ENCODE measurements around the gene NRAP. TPM values are rescaled to one million over a fixed set of nuclear protein-coding genes. Genes with fewer than 3 reads are reported as not detected.

NRAP gene
- polyA plus RNA-seq, 3 donors: not detected

DNA sequence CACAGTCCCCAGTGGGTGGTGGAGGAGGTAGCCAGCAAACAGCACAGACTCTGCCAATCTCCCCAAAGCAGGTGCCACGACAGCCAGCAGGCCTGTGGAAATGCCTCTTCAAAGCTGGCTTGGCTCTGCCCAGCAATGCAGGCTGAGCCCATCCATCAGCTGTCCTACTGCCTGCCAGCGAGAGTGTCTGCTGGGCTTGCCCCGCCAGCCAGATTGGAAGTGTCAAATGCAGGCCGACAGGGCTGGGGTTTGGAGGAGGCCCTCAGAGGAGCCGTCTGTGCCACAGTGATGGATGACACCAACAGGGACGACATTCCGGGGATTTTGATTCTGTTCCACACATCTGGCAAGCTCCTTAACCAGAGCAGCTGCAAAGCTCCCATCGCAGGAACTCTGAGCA, 94.3 kb downstream of the NRAP start:
- H3K9me3 ChIP-seq (replicated peaks in 1 of 2; ENCODE audit: control insufficient read depth in 1 of 2, insufficient read depth in 1 of 2, low read length in 2 of 2): no peaks in the 10 kb centered on the region
- intact Hi-C loops (cut with micrococcal nuclease): no loop called here
- WGBS (ENCODE audit: insufficient coverage): 91% methylated on average over 8 of the region's 8 CpGs
- DNase-seq: no peak
- H3K9ac ChIP-seq (ENCODE audit: insufficient read depth, low read length, poor library complexity, severe bottlenecking): no peak overlapping the region
- no peaks in the 10 kb centered on the region for H3K79me2 ChIP-seq (ENCODE audit: insufficient read depth, low read length)
- Mint-ChIP-seq H3K36me3 (no peaks in the 10 kb centered on the region), H3K4me3 (no peak overlapping the region), H3K4me1 (peaks cover 2% of the 10 kb centered on the region), H3K27ac (peak overlapping the region in 1 of 7 donors; percentile 0), H3K27me3 (ENCODE audit: low read depth in 3 of 3) (peaks cover 0 to 4% (median 4%) of the 10 kb centered on the region in 3 donors), H3K9me3 (peaks cover 0 to 7% (median 1%) of the 10 kb centered on the region in 7 donors)
- no peak overlapping the region for H3K4me3 ChIP-seq (replicated peaks in 1 of 3; ENCODE audit: low read depth in 2 of 3, low read length in 3 of 3)
- H3K27ac ChIP-seq (ENCODE audit: low read depth in 1 of 2, low read length in 2 of 2): no peak overlapping the region
- H3K4me2 ChIP-seq (replicated peaks; ENCODE audit: extremely low read depth, low read length, poor library complexity, severe bottlenecking): no peak overlapping the region
- H3K27me3 ChIP-seq (ENCODE audit: control insufficient read depth in 2 of 2, insufficient read depth in 2 of 2, low read length in 2 of 2): no peaks in the 10 kb centered on the region
- TF ChIP-seq, protein P1, sequence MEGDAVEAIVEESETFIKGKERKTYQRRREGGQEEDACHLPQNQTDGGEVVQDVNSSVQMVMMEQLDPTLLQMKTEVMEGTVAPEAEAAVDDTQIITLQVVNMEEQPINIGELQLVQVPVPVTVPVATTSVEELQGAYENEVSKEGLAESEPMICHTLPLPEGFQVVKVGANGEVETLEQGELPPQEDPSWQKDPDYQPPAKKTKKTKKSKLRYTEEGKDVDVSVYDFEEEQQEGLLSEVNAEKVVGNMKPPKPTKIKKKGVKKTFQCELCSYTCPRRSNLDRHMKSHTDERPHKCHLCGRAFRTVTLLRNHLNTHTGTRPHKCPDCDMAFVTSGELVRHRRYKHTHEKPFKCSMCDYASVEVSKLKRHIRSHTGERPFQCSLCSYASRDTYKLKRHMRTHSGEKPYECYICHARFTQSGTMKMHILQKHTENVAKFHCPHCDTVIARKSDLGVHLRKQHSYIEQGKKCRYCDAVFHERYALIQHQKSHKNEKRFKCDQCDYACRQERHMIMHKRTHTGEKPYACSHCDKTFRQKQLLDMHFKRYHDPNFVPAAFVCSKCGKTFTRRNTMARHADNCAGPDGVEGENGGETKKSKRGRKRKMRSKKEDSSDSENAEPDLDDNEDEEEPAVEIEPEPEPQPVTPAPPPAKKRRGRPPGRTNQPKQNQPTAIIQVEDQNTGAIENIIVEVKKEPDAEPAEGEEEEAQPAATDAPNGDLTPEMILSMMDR (IDR thresholded peaks at IDR 0.05): no peak
- no peaks in the 10 kb centered on the region for H3K4me1 ChIP-seq (ENCODE audit: control insufficient read depth in 1 of 2, insufficient read depth in 2 of 2, low read length in 2 of 2)
- H3K36me3 ChIP-seq (replicated peaks in 1 of 2; ENCODE audit: control insufficient read depth in 1 of 2, insufficient read depth in 2 of 2, low read length in 2 of 2): no peaks in the 10 kb centered on the region
- no peaks in the 10 kb centered on the region for H4K20me1 ChIP-seq (ENCODE audit: insufficient read depth, low read length)
- H2AFZ ChIP-seq (ENCODE audit: insufficient read depth, low read depth, low read length, poor library complexity, severe bottlenecking): no peak overlapping the region

DNA sequence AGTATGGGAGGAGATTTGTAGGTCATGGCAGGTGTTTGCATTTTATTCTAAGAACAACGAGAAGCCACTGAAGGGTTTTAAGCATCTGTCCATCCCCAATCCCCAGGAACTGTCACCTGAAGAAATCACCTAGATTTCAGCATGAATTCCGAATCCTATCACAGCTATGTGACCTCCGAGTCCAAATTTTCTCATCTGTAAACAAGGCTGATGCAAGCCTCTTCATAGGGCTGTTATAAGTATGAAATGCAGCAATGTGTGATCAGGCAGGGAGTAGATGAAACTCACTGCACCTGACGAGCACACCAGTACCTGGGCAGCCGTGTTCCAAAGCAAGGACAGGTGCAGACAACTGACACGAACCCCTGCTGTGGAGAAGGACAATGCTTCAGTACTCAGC, 97.0 kb downstream of the NRAP start:
- Histone ChIP-seq H3K27me3 (ENCODE audit: control insufficient read depth in 2 of 2, insufficient read depth in 2 of 2, low read length in 2 of 2) (no peaks in the 10 kb centered on the region), H3K4me1 (ENCODE audit: control insufficient read depth in 1 of 2, insufficient read depth in 2 of 2, low read length in 2 of 2) (peaks cover 0 to 4% of the 10 kb centered on the region in 2 donors), H3K27ac (ENCODE audit: low read depth in 1 of 2, low read length in 2 of 2) (no peak overlapping the region), H4K20me1 (ENCODE audit: insufficient read depth, low read length) (no peaks in the 10 kb centered on the region), H3K4me3 (replicated peaks in 1 of 3; ENCODE audit: low read depth in 2 of 3, low read length in 3 of 3) (no peak overlapping the region), H2AFZ (ENCODE audit: insufficient read depth, low read depth, low read length, poor library complexity, severe bottlenecking) (no peak overlapping the region), H3K9ac (ENCODE audit: insufficient read depth, low read length, poor library complexity, severe bottlenecking) (no peak overlapping the region), H3K79me2 (ENCODE audit: insufficient read depth, low read length) (no peaks in the 10 kb centered on the region), H3K36me3 (replicated peaks in 1 of 2; ENCODE audit: control insufficient read depth in 1 of 2, insufficient read depth in 2 of 2, low read length in 2 of 2) (no peaks in the 10 kb centered on the region), H3K9me3 (replicated peaks in 1 of 2; ENCODE audit: control insufficient read depth in 1 of 2, insufficient read depth in 1 of 2, low read length in 2 of 2) (no peaks in the 10 kb centered on the region), H3K4me2 (replicated peaks; ENCODE audit: extremely low read depth, low read length, poor library complexity, severe bottlenecking) (no peak overlapping the region)
- Mint-ChIP-seq H3K27me3 (ENCODE audit: low read depth in 3 of 3) (peaks cover 2% of the 10 kb centered on the region in 3 donors), H3K9me3 (peaks cover 0 to 4% (median 0%) of the 10 kb centered on the region in 7 donors), H3K4me3 (no peak overlapping the region), H3K4me1 (peaks cover 6% of the 10 kb centered on the region), H3K27ac (peak overlapping the region in 1 of 7 donors; percentile 63), H3K36me3 (no peaks in the 10 kb centered on the region)
- TF ChIP-seq, protein P1 (IDR thresholded peaks at IDR 0.05): no peak
- intact Hi-C loops (cut with micrococcal nuclease): no loop called here
- 85% methylated on average over 3 of the region's 6 CpGs for WGBS (ENCODE audit: insufficient coverage)
- no peak for DNase-seq
